LoVo (cell line): Measurements from ENCODE around the gene HIP1.
"Not testable (repeated sequence)": the region's sequence is repeated elsewhere in the genome, so short reads cannot be mapped to it uniquely, and the experiment has no call there.

ENCODE experiments used
- DNase-seq: peaks from one replicate; pipeline ENCODE4 v3.0.0-alpha.2; 2016; ENCODE audit warnings: low spot score

The HIP1 gene

GRCh38 chr7:75716992-75717626, 21.6 kb downstream of the HIP1 start:
- DNase-seq = no peak

GRCh38 chr7:75715864-75716263, 22.9 kb downstream of the HIP1 start:
- DNase-seq = no peak

GRCh38 chr7:75712517-75713361, 26.0 kb downstream of the HIP1 start:
- no peak for DNase-seq

GRCh38 chr7:75711656-75712514, 26.9 kb downstream of the HIP1 start:
- no peak for DNase-seq

GRCh38 chr7:75711076-75711475, 27.7 kb downstream of the HIP1 start:
- DNase-seq = no peak

- no peak for DNase-seq
Observed at GRCh38 chr7:75704928-75705327, 33.8 kb downstream of the HIP1 start.

- DNase-seq = no peak
Observed at GRCh38 chr7:75702515-75702914, 36.2 kb downstream of the HIP1 start.

- no peak for DNase-seq
Observed at GRCh38 chr7:75699993-75700392, 38.7 kb downstream of the HIP1 start.

- no peak for DNase-seq
Observed at GRCh38 chr7:75698358-75698757, 40.4 kb downstream of the HIP1 start.

GRCh38 chr7:75696263-75697037, 42.3 kb downstream of the HIP1 start:
- DNase-seq = no peak

- DNase-seq = no peak
Observed at GRCh38 chr7:75694638-75695399, 43.9 kb downstream of the HIP1 start.

GRCh38 chr7:75693668-75694067, 45.1 kb downstream of the HIP1 start:
- not testable (repeated sequence) for DNase-seq

GRCh38 chr7:75691793-75692543, 46.8 kb downstream of the HIP1 start:
- peak; percentile 32 for DNase-seq

GRCh38 chr7:75690121-75690523, 48.6 kb downstream of the HIP1 start:
- no peak for DNase-seq

- no peak for DNase-seq
Observed at GRCh38 chr7:75689246-75690099, 49.3 kb downstream of the HIP1 start.

- DNase-seq = no peak
Observed at GRCh38 chr7:75688200-75689136, 50.3 kb downstream of the HIP1 start.

GRCh38 chr7:75687246-75688088, 51.3 kb downstream of the HIP1 start:
- no peak for DNase-seq
